Measurements from ENCODE around the gene DCD.

DCD gene

GRCh38 chr12:54663603-54664002, 15.4 kb upstream of the DCD start:
- no peak for DNase-seq (ENCODE audit: low read depth)
- H3K4me3 ChIP-seq (ENCODE audit: low read length), result no peak overlapping the region
- TF ChIP-seq CTCF (conservative IDR thresholded peaks at IDR 0.05; ENCODE audit: low read depth, low read length), result no peak

GRCh38 chr12:54662026-54662425, 13.9 kb upstream of the DCD start:
- DNase-seq (ENCODE audit: low read depth), result no peak
- no peak for TF ChIP-seq CTCF (conservative IDR thresholded peaks at IDR 0.05; ENCODE audit: low read depth, low read length)
- H3K4me3 ChIP-seq (ENCODE audit: low read length), result no peak overlapping the region

- H3K4me3 ChIP-seq (ENCODE audit: low read length), result no peak overlapping the region
- no peak for TF ChIP-seq CTCF (conservative IDR thresholded peaks at IDR 0.05; ENCODE audit: low read depth, low read length)
- DNase-seq (ENCODE audit: low read depth), result no peak
These were observed 12.9 kb upstream of the DCD start for GRCh38 chr12:54661048-54661447.

GRCh38 chr12:54660320-54660962, 12.3 kb upstream of the DCD start:
- no peak for TF ChIP-seq CTCF (conservative IDR thresholded peaks at IDR 0.05; ENCODE audit: low read depth, low read length)
- H3K4me3 ChIP-seq (ENCODE audit: low read length), result no peak overlapping the region
- DNase-seq (ENCODE audit: low read depth), result no peak

- peak; percentile 54 for TF ChIP-seq CTCF (conservative IDR thresholded peaks at IDR 0.05; ENCODE audit: low read depth, low read length)
- no peak overlapping the region for H3K4me3 ChIP-seq (ENCODE audit: low read length)
- DNase-seq (ENCODE audit: low read depth), result no peak
These were observed 10.4 kb upstream of the DCD start for GRCh38 chr12:54658306-54659264.

- H3K4me3 ChIP-seq (ENCODE audit: low read length), result no peak overlapping the region
- no peak for TF ChIP-seq CTCF (conservative IDR thresholded peaks at IDR 0.05; ENCODE audit: low read depth, low read length)
- DNase-seq (ENCODE audit: low read depth), result no peak
These were observed 9.0 kb upstream of the DCD start for GRCh38 chr12:54657105-54657607.
